ENCODE results near the gene GABARAPL1.

DNA sequence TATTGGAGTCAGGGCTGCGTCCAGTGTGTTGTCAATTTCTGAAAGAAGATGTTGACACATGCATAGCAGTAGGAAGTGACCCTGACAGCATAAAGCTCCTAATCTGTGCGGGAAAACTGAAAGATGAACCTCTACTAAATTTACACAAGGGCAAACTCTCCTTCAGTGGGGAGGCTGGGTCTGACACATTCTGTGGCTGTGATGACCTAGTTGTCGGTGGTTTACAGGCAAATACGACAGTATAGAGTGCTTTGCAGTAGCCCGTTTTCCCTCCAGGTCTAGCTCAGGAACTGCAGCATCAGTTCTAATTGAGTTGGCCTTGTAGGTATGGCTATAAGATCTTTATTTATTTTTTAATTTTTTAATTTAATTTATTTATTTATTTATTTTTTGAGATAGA lies 14.8 kb upstream of the GABARAPL1 start:
- TF ChIP-seq, protein P1, sequence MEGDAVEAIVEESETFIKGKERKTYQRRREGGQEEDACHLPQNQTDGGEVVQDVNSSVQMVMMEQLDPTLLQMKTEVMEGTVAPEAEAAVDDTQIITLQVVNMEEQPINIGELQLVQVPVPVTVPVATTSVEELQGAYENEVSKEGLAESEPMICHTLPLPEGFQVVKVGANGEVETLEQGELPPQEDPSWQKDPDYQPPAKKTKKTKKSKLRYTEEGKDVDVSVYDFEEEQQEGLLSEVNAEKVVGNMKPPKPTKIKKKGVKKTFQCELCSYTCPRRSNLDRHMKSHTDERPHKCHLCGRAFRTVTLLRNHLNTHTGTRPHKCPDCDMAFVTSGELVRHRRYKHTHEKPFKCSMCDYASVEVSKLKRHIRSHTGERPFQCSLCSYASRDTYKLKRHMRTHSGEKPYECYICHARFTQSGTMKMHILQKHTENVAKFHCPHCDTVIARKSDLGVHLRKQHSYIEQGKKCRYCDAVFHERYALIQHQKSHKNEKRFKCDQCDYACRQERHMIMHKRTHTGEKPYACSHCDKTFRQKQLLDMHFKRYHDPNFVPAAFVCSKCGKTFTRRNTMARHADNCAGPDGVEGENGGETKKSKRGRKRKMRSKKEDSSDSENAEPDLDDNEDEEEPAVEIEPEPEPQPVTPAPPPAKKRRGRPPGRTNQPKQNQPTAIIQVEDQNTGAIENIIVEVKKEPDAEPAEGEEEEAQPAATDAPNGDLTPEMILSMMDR (IDR thresholded peaks at IDR 0.05; ENCODE audit: insufficient read depth, low read length, poor library complexity, severe bottlenecking) = no peak
- no peak for TF ChIP-seq EZH2phosphoT487 (conservative IDR thresholded peaks at IDR 0.05; ENCODE audit: low read length)
